ENCODE measurements around the gene FRG1. TPM values are rescaled to one million over a fixed set of nuclear protein-coding genes. Genes with fewer than 3 reads are reported as not detected.

FRG1 gene
- total RNA-seq (2014; rRNA removed; shearing (Covaris generic)) (23.8 and 24.3 TPM in 2 replicates), polyA plus RNA-seq (2016; fragmentation: Nextera tagmentation; extraction: Ambion mirVana) (52.9 and 65.2 TPM in 2 replicates)
- long read RNA-seq, partial matches to known transcripts: 4 of 6 reads
- long read RNA-seq, other reads (novel, unspliced or antisense): 0 of 6 reads

DNA sequence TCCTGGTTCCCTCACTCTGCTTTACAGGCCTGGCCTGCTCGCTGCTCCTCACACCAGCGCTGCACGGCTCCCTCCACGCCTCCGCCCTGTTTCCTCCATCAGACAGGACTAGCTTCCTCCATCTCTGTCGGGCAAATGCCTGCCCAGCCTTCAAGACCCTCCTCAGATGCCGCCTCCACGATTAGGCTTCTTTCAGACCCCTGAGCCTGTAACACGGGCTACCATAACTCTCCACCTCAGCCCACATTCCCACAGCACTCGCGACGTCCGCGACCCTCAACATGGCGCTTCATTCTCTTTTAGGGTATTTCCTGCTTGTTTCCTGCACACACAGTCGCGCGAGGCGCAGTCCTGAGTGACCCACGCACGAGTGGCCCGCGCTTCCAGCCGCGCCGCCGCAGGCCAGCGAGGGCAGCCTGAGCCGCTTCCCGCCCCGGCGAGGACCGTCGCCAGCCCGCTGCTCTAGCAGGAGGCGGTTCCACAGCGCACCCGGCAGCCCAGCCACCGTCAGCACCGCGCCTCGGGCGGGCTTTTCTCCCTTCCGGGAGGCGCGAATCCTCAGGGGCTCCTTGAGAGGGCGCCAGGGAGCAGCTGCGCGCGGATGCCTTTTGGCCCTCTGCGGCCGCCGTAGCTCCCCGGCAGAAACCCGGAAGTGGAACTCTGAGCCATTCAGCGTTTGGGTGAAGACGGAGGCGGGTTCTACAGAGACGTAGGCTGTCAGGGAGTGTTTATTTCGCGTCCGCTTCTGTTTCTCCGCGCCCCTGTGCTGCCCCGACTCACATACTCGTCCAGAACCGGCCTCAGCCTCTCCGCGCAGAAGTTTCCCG, at the start of gene FRG1:
TSS of gene FRG1 (plus strand) at position 695 of the 827 bp plus-strand sequence. CDS start 138 bp downstream, outside the sequence.
- H3K27ac Mint-ChIP-seq: peak within 1 kb of the TSS; percentile 80; the same call in 1 of the 2 replicates
- Histone ChIP-seq H3K4me3 (peak within 1 kb of the TSS; percentile 97), H3K27me3 (ENCODE audit: insufficient read depth) (no peaks in the 10 kb centered on the region), H3K4me1 (ENCODE audit: insufficient read depth) (0 out of 2 replicates have a peak, but pooled peaks cover 6% of the 10 kb centered on the region), H3F3A (replicated peaks; ENCODE audit: low read depth) (no peaks in the 10 kb centered on the region), H4K20me1 (replicated peaks; ENCODE audit: insufficient read depth) (no peaks in the 10 kb centered on the region; the same call in 1 of the 2 replicates), H3K79me2 (replicated peaks; ENCODE audit: insufficient read depth) (peaks cover 28% of the 10 kb centered on the region), H3K36me3 (ENCODE audit: insufficient read depth) (no peaks in the 10 kb centered on the region; the same call in 1 of the 2 replicates), H3K9me2 (ENCODE audit: insufficient read depth) (no peaks in the 10 kb centered on the region; the same call in 1 of the 2 replicates), H2AFZ (peak within 1 kb of the TSS; percentile 93), H3K27ac (ENCODE audit: low read depth) (peak within 1 kb of the TSS; percentile 80), H3K4me2 (peak within 1 kb of the TSS; percentile 88)
- H3K4me3 Mint-ChIP-seq: peak within 1 kb of the TSS; percentile 94
- H3K36me3 Mint-ChIP-seq (ENCODE audit: low read depth): peaks cover 6% of the 10 kb centered on the region
- H3K27me3 Mint-ChIP-seq (ENCODE audit: insufficient read depth, low read depth, poor library complexity): peaks cover 7% of the 10 kb centered on the region
- TF ChIP-seq ZNF331 (CRISPR knock-in tag; IDR thresholded peaks at IDR 0.05; ENCODE audit: low read depth): no peak
- peak; percentile 78 for TF ChIP-seq CREB1 (CRISPR knock-in tag; IDR thresholded peaks at IDR 0.05; ENCODE audit: low read depth)
- peak; percentile 63 for TF ChIP-seq ETS1 (IDR thresholded peaks at IDR 0.05)
- TF ChIP-seq ZNF114 (CRISPR knock-in tag; IDR thresholded peaks at IDR 0.05): no peak
- TF ChIP-seq ZNF462 (CRISPR knock-in tag; IDR thresholded peaks at IDR 0.05): no peak
- TF ChIP-seq POLR2AphosphoS5 (IDR thresholded peaks at IDR 0.05; ENCODE audit: low read depth): peak; percentile 80
- TF ChIP-seq, protein P1, sequence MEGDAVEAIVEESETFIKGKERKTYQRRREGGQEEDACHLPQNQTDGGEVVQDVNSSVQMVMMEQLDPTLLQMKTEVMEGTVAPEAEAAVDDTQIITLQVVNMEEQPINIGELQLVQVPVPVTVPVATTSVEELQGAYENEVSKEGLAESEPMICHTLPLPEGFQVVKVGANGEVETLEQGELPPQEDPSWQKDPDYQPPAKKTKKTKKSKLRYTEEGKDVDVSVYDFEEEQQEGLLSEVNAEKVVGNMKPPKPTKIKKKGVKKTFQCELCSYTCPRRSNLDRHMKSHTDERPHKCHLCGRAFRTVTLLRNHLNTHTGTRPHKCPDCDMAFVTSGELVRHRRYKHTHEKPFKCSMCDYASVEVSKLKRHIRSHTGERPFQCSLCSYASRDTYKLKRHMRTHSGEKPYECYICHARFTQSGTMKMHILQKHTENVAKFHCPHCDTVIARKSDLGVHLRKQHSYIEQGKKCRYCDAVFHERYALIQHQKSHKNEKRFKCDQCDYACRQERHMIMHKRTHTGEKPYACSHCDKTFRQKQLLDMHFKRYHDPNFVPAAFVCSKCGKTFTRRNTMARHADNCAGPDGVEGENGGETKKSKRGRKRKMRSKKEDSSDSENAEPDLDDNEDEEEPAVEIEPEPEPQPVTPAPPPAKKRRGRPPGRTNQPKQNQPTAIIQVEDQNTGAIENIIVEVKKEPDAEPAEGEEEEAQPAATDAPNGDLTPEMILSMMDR (conservative IDR thresholded peaks at IDR 0.05; ENCODE audit: low read depth in 2 of 2): peak; percentile 72 to 82
- DNase-seq (ENCODE audit: low spot score): peak; percentile 93
- peaks cover 10% of the 10 kb centered on the region for H3K4me1 Mint-ChIP-seq
- H3K9me3 Mint-ChIP-seq: peaks cover 11% of the 10 kb centered on the region
- peak; percentile 100 for ATAC-seq

All from GM23338 (cell line).